Ishikawa (cell line): ENCODE data around the gene CHST12.

Experiments
- CEBPB ChIP-seq: IDR thresholded peaks from 2 replicates; pipeline ENCODE4 v1.6.1; 2012
- CREB1 ChIP-seq: IDR thresholded peaks from 2 replicates; pipeline ENCODE4 v1.6.1; 2012; ENCODE audit warnings: low read depth
- EGR1 ChIP-seq: IDR thresholded peaks from 2 replicates; pipeline ENCODE4 v1.6.1; 2012
- EP300 ChIP-seq: IDR thresholded peaks from 2 replicates; pipeline ENCODE4 v1.6.1; 2012; ENCODE audit warnings: borderline replicate concordance
- FOXM1 ChIP-seq: IDR thresholded peaks from 2 replicates; pipeline ENCODE4 v1.6.1; 2012; ENCODE audit warnings: low read depth, borderline replicate concordance
- MAX ChIP-seq: IDR thresholded peaks from 2 replicates; pipeline ENCODE4 v1.6.1; 2012
- NFIC ChIP-seq: IDR thresholded peaks from 2 replicates; pipeline ENCODE4 v1.6.1; 2012
- RAD21 ChIP-seq: IDR thresholded peaks from 2 replicates; pipeline ENCODE4 v1.6.1; 2012; ENCODE audit warnings: low read depth
- TAF1 ChIP-seq: IDR thresholded peaks from 2 replicates; pipeline ENCODE4 v1.6.1; 2012; ENCODE audit warnings: low read depth, mild to moderate bottlenecking
- TCF12 ChIP-seq: IDR thresholded peaks from 2 replicates; pipeline ENCODE4 v1.6.1; 2012; ENCODE audit warnings: low read depth
- TEAD4 ChIP-seq: IDR thresholded peaks from 2 replicates; pipeline ENCODE4 v1.6.1; 2012
- YY1 ChIP-seq: IDR thresholded peaks from 2 replicates; pipeline ENCODE4 v1.6.1; 2012; ENCODE audit warnings: low read depth
- ZBTB7A ChIP-seq: IDR thresholded peaks from 2 replicates; pipeline ENCODE4 v1.6.1; 2012; ENCODE audit warnings: low read depth
- TF ChIP-seq, protein P1 (sequence below): IDR thresholded peaks from 2 replicates; pipeline ENCODE4 v1.6.1; 2012
- TF ChIP-seq, protein P2 (sequence below): IDR thresholded peaks from 2 replicates; pipeline ENCODE4 v1.6.1; 2012; ENCODE audit warnings: low read depth, mild to moderate bottlenecking

The CHST12 gene

GRCh38 chr7:2443491-2443890 lies 40.1 kb downstream of the CHST12 start:
- TF ChIP-seq CREB1 (no peak), EGR1 (no peak), EP300 (no peak), TAF1 (no peak), TEAD4 (no peak), MAX (no peak), CEBPB (no peak), NFIC (no peak), YY1 (no peak), RAD21 (no peak), TCF12 (no peak), FOXM1 (no peak), ZBTB7A (no peak)
- TF ChIP-seq, protein P1, sequence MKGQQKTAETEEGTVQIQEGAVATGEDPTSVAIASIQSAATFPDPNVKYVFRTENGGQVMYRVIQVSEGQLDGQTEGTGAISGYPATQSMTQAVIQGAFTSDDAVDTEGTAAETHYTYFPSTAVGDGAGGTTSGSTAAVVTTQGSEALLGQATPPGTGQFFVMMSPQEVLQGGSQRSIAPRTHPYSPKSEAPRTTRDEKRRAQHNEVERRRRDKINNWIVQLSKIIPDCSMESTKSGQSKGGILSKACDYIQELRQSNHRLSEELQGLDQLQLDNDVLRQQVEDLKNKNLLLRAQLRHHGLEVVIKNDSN: no peak
- TF ChIP-seq, protein P2, sequence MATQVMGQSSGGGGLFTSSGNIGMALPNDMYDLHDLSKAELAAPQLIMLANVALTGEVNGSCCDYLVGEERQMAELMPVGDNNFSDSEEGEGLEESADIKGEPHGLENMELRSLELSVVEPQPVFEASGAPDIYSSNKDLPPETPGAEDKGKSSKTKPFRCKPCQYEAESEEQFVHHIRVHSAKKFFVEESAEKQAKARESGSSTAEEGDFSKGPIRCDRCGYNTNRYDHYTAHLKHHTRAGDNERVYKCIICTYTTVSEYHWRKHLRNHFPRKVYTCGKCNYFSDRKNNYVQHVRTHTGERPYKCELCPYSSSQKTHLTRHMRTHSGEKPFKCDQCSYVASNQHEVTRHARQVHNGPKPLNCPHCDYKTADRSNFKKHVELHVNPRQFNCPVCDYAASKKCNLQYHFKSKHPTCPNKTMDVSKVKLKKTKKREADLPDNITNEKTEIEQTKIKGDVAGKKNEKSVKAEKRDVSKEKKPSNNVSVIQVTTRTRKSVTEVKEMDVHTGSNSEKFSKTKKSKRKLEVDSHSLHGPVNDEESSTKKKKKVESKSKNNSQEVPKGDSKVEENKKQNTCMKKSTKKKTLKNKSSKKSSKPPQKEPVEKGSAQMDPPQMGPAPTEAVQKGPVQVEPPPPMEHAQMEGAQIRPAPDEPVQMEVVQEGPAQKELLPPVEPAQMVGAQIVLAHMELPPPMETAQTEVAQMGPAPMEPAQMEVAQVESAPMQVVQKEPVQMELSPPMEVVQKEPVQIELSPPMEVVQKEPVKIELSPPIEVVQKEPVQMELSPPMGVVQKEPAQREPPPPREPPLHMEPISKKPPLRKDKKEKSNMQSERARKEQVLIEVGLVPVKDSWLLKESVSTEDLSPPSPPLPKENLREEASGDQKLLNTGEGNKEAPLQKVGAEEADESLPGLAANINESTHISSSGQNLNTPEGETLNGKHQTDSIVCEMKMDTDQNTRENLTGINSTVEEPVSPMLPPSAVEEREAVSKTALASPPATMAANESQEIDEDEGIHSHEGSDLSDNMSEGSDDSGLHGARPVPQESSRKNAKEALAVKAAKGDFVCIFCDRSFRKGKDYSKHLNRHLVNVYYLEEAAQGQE: no peak

GRCh38 chr7:2444476-2444875 lies 41.1 kb downstream of the CHST12 start:
- TF ChIP-seq CEBPB (no peak), EP300 (no peak), ZBTB7A (no peak), NFIC (no peak)

- TF ChIP-seq EGR1: no peak
- TF ChIP-seq CREB1: no peak
- no peak for TF ChIP-seq TCF12
- no peak for TF ChIP-seq CEBPB
- TF ChIP-seq, protein P2: no peak
- no peak for TF ChIP-seq TAF1
- TF ChIP-seq, protein P1: no peak
These were observed 41.6 kb downstream of the CHST12 start for GRCh38 chr7:2445047-2445446.

DNA sequence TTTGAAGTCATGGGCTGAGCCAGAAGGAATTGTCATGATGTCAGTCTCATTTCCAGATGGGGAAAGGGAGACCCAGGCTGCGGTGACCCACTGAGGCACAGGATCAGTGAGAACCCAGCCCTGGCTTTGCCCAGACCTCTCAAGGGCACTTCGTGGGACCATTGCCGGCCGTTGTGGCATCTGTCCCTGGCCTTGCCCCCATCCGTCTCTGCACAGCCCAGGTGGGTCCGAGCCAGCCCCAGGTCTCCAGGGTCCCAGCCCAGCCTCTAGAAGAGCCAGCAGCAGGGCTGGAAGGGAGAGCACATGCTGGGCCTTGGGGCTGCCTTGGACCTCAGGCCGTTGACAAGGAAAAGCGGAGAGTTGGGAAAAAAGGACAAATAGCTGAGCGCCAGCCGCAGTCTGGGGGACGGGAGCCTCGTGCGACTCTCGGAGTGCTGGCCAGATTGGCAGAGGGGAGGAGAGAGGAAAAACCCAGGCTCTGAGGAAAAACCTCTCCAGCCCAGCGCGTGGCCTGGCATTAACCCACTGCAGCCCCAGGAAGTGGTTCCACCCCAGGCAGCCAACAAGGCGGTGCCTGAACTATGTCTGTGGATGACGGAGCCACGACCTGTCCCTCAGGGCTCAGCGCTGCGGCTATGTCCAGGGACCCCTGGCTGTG lies 42.6 kb downstream of the CHST12 start:
- no peak for TF ChIP-seq TAF1
- TF ChIP-seq TCF12: no peak
- no peak for TF ChIP-seq RAD21
- no peak for TF ChIP-seq NFIC
- TF ChIP-seq, protein P1: no peak
- TF ChIP-seq YY1: no peak
- TF ChIP-seq EP300: no peak
- no peak for TF ChIP-seq FOXM1
- TF ChIP-seq CEBPB: no peak
- TF ChIP-seq ZBTB7A: no peak
- TF ChIP-seq TEAD4: no peak
- TF ChIP-seq EGR1: no peak
- no peak for TF ChIP-seq CREB1
- TF ChIP-seq, protein P2: no peak
- no peak for TF ChIP-seq MAX
